Activated CD4-positive, alpha-beta T cell treated with anti-CD3 and anti-CD28 coated beads, Interleukin-2, amount 50 U/mL, for 1 hour (primary cell): ENCODE data around the gene JDP2.
A peak's percentile ranks its signal among the peaks of the same experiment; 100 is the strongest.
"Not testable (repeated sequence)": the region's sequence is repeated elsewhere in the genome, so short reads cannot be mapped to it uniquely, and the experiment has no call there.

ENCODE experiments used
- DNase-seq: peaks from one replicate; pipeline ENCODE4 v3.0.0-alpha.2; 2020

Gene JDP2, protein sequence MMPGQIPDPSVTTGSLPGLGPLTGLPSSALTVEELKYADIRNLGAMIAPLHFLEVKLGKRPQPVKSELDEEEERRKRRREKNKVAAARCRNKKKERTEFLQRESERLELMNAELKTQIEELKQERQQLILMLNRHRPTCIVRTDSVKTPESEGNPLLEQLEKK

DNA sequence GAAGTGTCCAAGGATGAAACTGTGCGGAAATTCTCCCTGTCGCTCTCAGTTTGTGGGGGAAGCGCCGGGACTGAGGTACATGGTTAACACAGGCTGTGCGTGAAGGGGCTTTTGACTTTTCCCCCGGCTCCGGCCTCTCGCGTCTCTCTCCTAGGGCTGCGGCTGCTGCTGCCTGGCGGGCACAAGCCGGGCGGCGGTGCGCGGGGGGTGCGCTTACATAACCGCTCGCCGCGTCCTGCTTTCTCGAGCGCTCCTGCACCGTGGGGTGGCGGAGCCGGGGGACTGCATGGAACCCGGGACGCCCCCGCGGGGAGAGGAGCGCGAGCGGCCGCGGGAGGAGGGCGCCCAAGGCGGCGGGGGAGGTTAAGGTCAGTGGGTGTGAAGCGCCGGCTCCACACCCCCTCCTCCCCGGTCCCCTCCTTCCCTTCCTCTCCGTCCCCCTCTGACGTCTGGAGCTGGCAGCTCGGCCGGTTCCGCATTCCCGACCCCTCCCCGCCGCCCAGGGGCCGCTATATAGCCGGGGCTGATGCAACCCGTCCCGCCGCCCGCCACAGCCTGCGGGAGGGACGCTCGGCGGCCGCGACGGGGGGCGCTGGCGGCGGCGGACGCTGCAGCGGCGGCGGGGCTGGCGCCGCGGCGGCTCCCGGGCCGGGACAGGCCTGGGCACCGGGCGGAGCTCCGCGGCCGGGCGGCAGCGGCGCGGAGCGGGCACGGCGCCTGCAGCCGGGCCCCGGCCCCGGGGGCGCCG is at the start of gene JDP2:
Gene JDP2 (plus strand): TSS at position 541 of the 748 bp plus-strand sequence. CDS start 9,899 bp downstream, outside the sequence.
- DNase-seq, result peak; percentile 40

DNA sequence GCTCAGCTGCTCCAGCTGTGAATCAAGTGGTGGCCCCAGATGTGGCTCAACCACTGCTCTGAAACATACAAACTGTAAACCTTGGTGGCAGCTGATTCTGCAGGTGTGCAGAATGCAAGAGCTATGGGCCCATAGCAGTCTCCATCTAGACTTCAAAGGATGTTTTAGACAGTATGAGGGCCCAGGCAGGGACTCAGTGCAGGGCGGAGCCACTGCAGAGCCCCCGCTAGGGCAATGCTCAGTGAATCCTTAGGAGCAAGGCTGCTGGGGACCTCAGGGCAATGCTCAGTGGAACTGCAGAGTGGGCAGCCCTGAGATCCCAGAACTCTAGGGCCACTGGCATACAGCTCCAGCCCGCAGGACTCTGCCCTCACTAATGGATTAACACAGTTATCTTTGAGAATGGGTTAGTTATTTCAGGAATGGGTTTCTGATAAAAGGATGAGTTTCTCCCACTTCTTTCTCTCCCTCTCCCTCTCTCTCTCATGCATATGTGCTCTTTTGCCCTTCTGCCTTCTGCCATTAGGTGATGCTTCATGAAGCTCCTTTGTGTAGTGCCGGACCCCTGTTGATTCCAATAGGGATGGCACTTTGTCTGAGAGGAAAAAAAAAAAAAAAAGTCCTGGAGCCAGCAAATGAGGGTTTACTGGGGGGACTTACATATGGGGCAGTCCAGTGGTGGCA is 48.4 kb upstream of the JDP2 start:
- no peak for DNase-seq

DNA sequence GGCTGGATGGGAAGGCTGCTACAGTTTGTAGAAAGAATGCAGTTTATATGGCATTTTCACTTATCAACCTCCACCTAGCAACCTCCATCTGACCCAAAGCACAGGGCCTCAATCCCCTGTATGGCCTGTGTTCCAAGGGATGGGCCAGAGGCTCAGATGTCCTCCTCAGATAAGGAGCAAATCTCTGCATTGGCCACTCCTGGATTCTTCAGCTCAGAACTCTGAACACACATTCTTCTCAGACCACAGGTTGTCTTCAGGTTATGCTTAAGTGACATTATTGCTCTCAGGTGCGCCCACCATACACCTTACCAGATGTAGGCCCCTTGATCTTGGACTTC is 47.9 kb upstream of the JDP2 start:
- no peak for DNase-seq

DNA sequence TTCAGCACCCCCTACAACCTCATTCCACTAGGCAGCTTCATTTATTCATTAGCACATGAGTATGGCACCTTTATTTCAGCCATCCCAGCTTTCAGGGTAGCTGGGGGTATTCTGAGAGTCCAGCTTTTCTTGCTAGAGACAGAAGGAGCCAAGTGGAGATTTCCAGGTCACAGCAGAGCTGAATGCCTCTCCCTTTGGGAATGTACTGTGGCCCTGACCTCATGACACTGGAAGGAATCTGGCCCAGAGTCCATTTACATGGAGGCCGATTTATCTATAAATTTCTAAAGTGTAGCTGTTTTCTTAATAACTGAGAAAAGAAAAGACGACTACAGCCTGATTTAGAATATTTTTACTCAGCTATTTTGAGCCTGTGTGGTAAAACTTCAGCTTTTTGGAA is 47.2 kb upstream of the JDP2 start:
- DNase-seq, result no peak

DNA sequence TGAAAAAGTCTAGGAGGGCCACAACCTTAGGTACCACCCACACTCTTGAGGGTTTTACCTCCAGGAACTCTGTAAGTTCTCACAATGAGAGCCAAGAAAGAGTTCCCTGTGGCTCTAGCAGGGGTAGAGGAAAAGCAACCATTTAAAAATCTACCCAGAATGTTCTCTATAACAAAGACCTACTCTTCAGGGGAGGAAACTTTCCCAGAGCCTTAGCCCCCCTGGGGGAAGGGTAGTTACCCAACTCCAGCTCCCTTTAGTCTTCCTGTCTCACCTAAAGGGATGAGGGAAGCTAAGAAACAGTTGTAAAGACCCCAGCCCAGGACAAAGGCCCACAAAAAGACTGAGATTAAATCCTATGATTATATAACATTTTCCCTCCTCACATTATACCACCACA is 46.2 kb upstream of the JDP2 start:
- no peak for DNase-seq

DNA sequence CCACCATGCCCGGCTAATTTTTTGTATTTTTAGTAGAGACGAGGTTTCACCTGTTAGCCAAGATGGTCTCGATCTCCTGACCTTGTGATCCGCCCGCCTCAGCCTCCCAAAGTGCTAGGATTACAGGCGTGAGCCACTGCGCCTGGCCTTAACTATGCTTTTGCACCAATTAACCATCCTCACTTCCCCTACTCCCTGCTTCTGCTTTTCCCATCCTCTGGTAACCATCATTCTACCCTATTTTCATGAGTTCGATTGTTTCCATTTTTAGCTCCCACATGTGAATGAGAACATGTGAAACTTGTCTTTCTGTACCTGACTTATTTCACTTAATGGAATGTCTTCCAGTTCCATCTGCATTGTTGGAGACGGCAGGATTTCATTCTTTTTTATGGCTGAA is 44.6 kb upstream of the JDP2 start:
- not testable (repeated sequence) for DNase-seq

DNA sequence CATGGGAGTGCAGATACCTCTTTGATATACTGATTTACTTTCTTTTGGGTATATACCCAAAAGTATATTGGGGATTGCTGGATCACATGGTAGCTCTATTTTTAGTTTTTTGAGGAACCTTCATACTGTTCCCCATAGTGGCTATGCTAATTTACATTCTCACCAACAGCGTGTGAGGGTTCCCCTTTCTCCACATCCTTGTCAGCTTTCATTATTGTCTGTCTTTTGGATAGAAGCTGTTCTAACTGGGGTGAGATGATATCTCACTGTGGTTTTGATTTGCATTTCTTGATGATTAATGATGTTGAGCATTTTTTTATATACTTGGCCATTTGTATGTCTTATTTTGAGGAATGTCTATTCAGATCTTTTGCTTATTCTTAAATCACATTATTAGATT is 44.1 kb upstream of the JDP2 start:
- DNase-seq, result no peak

DNA sequence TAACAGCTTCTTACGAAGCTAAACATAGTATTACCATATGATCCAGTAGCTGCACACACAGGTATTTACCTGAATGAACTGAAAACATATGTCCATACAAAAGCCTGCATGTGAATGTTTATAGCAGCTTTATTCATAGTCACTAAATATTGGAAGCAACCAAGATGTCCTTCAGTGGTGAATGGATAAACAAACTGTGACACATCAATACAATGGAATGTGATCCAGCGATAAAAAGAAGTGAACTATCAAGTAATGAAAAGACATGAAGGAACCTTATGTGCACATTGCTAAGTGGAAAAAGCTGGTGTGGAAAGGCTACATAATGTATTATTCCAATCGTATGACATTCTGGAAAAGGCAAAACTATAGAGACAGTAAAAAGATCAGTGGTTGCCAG is 38.1 kb upstream of the JDP2 start:
- no peak for DNase-seq

DNA sequence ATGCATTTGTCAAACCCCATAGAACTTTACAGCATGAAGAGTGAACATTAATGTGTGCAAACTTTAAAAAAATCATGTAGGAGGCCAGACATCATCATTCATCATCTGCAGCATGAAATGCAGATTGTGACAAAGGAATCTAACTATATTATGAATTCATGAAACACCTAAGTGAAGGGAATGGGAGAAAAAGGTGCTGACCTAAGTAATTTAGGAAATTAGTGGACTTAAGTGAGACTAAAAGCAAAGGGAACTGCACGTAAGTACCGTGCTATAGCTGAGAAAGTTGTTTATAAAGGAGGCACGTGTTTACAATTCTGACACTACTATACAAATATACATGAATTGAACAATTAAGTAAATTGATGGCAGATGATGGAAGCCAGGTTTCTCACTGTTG is 37.6 kb upstream of the JDP2 start:
- DNase-seq, result no peak

DNA sequence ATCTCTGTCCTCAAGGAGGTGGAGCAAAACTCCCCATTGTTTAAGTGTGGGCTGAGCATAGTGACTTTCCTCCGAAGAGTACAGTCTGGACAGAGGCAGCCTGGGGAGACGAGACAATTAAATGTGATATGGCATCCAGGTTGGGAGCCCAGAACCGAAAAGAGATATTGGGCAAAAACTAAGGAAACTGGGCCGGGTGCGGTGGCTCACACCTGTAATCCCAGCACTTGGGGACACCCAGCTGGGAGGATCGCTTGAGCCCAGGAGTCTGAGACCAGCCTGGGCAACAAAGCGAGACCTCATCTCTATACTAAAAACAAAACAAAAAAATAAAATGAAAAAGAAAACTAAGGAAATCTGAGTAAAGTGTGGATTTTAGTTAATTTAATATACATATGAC is 35.9 kb upstream of the JDP2 start:
- DNase-seq, result no peak

DNA sequence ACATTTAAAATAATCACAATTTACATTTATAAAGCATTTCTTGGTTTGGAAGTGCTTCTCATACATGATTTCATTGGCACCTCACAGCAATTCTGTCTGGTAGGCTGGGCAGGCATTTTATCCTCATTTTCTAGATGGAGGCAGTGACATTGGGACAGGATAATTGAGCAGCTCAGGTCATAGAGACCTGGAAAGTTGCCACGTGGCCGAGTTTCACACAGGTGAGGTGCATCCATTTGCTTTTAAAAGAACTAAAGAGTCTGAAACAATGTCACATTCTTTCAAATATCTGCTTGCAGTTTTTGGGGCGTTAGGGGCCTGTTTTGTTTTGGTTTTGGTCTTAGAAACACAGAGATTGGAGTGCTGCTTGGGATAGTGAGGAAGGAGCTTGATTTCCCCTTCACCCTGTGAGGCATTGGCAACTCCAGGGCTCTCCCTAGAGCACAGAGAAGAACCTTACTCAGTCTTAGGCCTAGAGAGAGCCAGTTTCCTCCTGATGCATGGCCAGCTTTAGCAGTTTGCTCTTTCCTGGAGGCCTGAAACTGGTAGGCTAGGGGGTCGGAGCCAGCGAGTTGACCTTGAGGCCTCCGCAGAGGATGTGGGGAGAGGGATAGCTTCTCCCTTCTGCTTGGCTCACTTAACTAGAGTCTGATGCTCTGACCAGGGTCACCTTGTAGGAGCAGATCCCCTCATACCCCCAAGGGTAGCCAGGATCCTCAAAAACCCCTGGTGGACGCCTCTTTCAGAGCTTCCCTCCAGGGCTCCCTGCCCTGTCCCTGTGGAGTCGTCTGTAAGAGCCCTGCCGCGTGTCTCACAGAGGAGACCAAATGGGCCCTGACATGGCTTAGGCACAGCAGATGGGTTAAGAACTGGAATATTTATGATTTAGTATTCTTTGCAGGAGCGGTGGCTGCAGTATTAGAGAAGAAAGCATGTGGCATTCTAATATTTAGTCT is 34.9 kb upstream of the JDP2 start:
- DNase-seq, result no peak

DNA sequence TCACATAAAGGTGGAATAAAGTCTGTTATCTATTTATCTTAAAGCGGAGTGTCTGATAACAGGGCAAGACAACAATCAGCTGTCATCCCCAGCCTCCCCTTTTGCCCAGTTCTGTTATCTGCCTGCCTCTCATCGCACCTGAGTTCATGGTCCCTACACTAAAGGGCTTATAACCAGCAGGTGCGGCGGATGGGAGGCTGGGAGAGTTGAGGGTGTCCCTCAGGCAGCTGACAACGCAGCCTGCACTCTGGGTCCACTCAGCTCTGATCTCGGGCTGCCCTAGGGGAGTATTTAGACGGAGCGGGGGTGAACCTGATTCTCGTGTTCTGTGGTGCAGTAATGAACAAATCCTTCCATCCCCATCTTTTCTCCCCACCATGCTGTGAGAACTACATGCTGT is 34.0 kb upstream of the JDP2 start:
- DNase-seq, result no peak

DNA sequence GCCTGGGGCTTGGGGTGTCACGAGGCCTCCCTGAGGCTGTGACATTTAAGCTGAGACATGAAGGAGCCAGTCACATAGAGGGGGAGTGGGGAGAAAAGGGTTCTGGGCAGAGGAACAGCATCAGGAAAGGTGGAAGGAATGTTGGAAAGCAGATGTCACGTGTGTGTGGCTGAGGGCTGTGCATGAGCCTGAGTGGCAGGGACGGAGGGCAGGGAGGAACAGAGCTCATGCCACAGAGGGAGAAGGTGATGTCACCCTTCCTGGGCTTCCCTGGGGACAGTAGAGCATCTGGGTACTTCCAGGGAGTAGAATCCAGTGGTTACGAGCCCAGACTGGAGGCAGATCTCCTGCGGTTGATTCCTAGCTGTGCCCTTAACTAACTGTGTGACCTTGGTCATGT is 32.0 kb upstream of the JDP2 start:
- no peak for DNase-seq

DNA sequence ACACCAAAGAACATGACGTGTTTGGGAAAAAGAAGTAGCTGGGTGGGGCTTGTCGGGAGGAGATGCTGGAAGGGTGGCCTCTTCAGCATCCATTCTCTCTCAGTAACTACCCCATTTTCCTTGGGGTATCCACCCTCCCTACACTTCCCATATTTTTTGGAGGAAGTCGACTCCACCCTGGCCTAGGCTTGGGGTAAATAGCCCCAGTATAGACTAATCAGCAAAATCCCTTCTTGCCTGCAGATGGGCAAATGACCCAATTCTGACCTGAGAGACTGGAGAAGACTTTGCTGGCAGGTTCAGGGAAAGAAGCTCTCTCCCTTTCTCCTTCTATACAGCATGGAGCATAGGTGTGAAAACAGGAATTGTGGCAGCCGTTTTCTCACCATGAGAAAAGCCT is 28.5 kb upstream of the JDP2 start:
- no peak for DNase-seq

DNA sequence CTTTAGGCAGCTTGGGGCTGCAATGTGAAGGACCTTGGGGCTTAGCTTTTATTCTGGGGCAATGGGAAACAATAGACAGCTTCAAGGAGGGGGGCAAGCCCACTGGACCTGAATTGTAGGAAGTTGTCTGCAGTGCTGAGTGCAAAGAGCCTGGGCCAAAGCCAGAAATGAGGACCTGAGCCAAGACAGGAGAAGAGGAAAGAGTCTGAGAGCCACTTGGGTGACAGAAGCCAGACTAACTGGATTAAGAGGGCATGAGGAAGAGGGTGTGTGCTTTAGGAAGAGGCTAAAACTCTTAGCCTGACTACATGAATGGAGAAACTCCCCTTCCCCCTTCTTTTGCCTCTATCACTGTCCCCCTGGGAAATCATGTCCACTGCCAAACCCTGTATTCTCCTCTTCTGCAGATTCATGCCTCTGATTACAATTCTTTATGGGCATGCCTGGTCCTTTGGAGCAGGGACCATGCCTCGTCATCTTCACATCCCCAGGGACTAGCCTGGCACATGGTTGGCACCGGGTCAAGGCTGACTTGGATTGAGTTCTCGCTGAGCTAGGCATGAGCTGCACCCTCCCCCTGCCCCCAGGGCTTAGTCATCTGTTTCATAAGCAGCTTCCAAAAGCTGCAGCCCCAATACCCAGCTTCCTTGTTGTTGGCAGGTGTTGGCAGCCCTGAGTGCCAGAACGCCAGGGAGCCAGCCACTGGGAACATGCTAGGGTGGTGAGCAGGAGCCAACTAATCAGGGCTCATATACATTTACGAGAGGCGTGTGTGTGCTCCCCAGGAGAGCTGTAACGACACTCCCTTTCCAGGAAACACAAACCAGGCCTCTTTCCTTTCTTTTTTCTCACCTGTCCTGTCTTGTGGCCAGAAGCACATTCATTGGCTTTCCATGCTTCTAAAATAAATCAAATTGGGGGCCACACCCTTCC is 27.7 kb upstream of the JDP2 start:
- no peak for DNase-seq

DNA sequence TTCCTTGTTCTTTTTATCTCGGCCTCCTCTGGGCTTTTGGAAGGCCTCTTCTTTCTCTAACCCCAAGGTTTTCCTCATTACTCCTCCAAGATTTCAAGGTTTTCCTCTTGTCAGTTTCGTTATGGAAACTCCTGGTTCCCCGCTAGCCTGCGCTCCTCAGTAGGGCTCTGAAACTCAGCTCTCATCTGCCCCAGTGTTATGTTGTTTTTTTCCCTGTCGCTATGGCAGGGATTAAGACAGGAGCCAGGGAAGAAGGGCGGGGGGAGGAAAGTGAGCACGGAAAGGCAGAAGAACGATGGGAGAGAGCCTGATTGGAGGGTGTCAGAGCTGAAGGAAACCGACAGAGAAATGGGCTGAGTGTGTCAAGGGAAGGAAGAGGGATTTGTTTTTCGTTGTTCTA is 26.5 kb upstream of the JDP2 start:
- no peak for DNase-seq

DNA sequence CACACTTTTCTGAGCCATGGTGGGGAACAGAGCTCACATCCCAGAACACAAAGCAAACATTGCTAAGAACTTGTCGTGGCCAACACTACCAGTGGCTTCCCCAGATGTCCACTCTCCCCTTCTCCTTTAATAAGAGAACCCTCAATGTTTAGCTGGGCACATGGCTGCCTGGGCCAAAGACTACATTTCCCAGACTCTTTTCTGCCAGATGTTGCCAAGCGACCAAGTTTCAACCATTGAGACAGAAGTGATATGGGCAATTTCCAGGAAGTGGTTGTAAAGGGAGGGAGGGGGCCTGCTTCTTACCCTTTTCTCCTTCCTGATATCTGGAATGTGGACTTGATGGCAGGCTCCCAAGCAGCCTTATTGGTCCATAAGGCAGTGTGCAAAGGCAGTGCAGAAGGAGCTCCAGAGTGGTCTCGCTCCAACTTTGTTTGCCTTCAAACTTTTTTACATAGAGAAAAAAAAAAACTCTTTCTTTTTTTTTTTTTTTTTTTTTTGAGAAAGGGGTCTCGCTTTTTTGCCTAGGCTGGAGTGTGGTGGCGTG is 24.9 kb upstream of the JDP2 start:
- no peak for DNase-seq

DNA sequence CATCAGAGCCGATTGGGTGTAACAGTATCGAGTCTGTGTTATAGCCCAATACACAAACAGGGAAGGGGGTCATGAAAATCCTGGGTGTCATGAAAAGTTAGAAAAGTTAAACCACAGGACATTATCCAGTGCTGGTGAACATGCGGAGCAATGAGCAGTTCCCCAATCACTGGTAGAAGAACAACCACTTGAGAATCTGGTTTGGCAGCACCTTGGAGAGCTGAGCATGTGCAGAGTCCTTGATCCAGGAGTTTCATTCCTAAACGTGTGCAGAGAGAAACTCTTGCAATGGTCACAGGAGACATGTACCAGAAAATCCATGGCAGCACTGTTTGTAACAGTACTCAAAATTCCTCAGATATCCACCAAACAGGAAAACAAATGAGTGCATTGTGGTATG is 23.0 kb upstream of the JDP2 start:
- no peak for DNase-seq

DNA sequence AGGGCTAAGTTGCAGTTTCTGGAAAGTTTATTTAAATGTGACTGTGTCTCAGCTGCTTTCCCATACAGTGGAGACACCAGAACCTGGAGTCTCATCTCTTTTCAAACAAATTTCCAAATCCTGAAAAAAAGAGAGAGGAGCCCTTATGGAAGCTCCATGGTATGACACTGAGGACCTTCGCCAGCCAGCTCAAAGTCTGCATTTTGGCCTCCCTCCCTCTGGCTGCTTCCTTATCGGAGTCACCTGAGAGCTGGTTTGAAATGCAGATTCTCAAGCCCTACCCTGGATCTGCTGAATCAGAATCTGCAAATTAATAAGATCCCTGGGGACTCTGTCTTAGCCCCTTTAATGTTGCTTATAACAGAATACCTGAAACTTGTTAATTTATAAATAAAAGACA is 21.7 kb upstream of the JDP2 start:
- DNase-seq, result no peak

DNA sequence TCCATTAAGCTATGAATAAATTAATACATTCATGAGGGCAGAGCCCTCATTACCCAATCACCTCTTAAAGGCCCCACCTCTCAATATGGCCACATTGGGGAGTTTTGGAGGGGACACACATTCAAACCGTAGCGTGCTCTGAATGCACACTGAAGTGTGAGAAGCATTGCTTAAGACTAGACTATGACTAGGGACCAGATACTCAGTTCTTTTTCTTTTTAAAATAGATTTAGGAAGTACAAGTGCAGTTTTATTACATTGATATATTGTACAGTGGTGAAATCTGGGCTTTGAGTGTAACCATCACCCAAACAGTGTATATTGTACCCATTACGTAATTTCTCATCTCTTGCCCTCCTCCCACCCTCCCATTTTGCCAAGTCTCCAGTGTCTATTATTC is 21.0 kb upstream of the JDP2 start:
- no peak for DNase-seq

DNA sequence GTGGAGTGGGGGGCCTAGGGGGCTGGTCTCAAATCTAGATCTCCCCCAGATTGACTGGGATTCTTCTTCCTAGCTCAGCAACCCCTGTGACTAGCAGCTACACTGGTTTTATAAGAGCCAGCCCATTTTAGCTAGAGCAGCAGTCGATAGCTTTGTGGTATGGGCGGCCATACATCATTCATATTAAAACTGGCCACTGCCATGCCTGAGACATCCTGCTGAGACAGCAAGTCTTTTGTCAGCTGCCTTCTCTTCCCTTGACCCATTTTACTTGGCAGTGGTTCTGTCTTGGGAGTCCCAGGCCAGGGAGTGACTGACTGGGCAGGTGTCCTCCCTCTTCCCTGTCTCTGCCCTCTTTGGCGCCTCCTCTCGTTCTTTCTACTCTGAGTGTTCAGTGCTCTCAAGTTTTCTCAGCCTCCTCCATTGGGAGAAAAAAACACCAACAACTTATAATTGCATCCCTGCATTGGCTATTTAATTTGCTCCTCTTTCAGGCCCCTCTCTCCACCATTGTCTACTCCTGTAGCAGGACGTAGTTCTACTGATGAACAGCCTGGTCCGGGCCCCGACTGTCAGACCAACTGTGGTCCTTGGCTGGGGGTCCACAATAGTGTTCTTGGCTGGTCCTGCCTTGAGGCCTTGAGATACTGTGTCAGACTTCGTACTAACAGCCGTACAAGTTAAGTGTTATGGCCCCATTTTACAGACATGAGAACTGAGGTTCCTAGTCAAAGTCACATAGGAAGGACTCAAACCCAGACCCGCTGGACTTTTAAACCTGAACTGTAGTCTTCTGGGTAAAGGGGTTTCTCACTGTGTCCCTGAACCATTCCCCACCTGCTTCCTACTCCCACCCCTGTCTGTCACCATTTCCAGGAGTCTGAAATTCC is 18.3 kb upstream of the JDP2 start:
- DNase-seq, result no peak
